Stimulated activated naive CD4-positive, alpha-beta T cell treated with Interleukin-2 at 50 U/mL for 16 hours (primary cell): ENCODE measurements around the gene PIF1.

Source experiments
- DNase-seq: peaks from one replicate; lab custom pipeline; 2025; lab: John Stamatoyannopoulos, UW

PIF1 gene, protein sequence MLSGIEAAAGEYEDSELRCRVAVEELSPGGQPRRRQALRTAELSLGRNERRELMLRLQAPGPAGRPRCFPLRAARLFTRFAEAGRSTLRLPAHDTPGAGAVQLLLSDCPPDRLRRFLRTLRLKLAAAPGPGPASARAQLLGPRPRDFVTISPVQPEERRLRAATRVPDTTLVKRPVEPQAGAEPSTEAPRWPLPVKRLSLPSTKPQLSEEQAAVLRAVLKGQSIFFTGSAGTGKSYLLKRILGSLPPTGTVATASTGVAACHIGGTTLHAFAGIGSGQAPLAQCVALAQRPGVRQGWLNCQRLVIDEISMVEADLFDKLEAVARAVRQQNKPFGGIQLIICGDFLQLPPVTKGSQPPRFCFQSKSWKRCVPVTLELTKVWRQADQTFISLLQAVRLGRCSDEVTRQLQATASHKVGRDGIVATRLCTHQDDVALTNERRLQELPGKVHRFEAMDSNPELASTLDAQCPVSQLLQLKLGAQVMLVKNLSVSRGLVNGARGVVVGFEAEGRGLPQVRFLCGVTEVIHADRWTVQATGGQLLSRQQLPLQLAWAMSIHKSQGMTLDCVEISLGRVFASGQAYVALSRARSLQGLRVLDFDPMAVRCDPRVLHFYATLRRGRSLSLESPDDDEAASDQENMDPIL

DNA sequence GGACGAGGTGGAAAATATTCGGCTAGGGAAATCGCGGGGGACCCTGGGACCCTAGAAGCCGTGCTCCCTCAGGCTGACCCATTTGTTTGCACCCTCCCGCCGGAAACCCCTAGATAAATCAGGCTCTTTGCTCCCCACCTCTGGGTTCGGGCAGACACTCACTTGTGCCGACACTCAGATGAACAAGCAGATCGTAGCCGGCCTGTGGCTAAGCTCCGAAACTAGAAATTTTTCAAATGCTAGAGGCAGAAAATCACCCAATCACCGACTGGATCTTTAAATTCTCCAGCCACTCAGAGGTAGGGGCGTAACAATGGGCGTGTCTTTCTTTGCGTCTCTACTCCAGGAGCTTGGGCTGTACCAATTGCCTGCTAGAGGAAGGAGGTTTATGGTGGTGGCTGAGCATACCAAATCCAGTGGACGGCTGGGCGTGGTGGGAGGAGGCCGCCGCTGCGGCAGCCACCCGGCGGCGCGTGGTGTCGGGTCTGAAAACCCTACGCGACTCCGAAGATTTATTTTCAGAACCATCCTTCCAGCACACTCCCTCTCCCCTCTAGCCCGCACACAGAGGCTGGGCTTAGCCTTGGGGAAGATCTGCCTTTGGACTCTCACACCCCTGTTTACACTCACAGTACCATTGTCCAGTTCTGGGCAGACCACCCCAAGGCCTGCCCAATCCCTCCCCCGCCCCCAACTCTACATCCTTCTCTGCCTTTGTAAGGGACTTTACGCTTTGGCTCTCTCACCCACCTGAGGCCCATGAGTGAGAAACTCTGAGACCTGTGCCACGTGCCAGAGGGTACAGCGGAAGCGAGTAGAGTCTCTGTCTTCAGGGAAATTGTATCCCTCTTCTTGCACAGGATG is at the start of gene PIF1:
TSS of gene PIF1 (minus strand) at position 217 of the 864 bp plus-strand sequence. CDS start 1,312 bp downstream, outside the sequence.
- peak; percentile 88 for DNase-seq

DNA sequence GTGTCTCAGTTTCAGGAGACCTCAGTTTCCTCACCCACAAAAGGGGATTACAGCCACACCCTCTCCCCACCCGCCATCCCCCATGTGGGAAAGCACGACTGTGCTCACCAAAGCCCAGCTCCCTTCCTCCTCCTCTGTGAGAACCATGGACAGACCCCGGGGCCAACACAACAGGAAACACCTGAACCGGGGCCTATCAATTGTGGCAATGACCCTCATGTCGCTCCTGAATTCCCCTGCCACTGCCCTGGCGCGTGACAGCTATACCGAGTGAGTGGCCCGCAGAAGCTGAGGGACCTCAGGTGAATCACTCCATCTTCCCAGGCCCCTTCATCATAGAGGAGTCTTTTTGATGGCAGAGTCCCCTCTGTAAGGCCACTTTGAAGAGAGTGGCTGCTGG is 44.9 kb upstream of the PIF1 start:
- no peak for DNase-seq

DNA sequence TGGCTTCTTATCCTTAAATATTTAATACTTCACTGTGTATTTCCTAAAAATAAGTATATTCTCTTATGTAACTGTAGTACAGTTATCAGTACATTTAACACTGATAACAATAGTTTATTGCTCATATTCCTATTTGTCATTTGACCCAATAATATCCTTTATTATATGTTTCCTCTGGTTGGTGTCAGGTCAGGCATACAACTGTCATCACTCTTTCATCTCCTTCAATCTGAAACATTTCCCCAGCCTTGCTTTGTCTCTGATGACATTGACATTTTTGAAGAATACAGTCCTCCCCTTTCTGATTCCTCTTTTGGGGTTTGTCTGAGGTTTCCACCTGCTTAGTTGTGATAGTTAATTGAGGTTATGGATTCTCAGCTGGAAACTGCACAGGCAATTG is 44.1 kb upstream of the PIF1 start:
- DNase-seq: no peak

DNA sequence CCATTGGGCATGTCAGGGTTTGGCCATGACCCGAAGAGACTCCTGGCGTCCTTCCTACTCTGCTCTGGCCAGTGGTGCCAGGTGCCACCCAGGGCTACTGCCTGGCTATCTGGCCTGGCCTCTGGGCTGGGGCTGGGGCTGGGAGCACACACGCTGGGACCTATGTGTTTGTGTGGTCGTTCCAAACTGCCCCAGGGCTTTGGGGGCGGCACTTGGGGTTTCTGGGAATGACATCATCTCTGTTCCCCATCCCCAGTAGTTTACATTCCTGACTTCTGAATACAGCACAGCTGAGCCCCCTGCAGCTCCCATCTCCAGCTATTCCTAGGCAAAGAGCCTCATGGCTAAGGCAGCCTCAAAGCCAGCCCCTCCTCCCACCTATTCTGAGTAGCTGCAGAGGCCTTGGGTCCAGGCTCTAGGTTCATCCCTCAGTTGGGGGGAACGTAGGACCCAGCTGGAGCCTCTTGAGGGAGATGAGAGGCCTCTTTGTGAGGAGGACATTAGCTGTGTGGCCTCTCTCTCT is 40.6 kb upstream of the PIF1 start:
- no peak for DNase-seq

DNA sequence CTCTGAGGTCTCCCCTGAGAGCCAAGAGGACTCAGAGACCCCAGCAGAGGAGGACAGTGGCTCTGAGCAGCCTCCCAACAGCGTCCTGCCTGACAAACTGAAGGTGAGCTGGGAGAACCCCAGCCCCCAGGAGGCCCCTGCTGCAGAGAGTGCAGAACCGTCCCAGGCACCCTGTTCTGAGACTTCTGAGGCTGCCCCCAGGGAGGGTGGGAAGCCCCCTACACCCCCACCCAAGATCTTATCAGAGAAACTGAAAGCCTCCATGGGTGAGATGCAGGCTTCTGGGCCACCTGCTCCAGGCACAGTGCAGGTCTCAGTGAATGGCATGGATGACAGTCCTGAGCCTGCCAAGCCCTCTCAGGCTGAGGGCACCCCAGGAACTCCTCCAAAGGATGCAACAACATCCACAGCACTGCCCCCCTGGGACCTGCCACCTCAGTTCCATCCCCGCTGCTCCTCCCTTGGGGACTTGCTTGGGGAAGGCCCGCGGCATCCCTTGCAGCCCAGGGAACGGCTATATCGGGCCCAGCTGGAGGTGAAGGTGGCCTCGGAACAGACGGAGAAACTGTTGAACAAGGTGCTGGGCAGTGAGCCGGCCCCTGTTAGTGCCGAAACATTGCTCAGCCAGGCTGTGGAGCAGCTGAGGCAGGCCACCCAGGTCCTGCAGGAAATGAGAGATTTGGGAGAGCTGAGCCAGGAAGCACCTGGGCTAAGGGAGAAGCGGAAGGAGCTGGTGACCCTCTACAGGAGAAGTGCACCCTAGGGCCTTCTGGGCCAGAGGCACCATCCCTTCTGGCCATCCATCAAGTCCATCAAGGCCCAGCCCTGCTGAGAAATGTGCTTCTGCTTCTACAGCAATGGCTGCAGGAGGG is 39.9 kb upstream of the PIF1 start:
- DNase-seq: no peak

DNA sequence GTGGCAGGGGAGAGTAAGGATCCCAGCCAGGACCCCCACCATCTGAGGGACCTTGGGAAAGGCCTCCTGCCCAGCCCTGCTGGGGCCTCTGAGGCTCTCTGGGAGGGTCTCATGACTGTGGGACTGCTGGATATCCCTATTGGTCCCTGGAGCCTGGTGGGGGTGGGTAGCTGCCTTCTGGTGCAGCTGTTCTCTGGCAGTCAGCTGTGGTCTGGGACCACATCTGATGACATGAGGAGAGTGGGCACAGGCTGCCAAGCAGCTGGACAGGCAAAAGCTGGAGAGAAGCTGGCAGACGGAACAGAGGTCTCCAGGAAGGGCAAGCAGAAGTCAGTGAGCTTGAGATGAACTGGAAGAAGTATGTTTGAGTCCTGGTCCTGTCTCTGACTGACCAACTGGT is 38.6 kb upstream of the PIF1 start:
- no peak for DNase-seq

DNA sequence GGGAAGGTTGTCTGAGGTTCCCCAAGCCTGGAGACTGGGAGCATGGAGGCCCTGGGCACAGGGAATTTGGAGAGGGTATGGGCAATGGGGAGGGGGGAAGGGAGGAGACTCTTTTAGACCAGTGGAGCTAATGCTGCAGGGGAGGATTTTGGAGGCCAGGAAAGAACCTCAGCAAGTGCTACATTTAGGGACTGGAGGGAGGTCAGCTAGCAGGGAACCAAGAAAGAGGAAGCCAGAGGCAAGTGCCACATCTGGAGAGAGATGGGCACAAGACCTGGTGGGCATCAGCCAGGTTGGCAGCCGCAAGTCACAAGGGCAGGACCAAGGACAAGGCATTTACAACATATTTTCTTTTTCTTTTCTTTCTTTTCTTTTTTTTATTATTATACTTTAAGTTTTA is 37.0 kb upstream of the PIF1 start:
- no peak for DNase-seq

DNA sequence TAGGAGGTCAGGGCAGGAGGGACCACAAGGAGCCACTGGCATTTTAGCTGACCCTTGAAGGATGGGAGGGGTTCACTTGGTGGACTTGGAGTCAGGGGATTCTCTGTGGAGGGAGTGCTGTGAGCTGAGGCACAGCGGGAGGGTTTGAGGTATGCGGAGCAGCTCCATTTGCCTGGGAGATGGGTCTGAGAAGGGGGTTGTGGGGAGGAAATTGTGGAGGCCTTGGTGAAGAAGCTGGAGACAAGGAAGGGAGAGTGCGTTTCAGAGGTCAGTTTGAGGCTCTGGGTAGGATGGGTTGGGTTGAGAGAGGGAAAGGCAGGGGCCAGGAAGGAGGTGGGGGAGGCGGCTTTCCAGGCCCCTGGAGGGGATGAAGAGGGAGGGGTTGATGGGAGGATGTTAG is 36.5 kb upstream of the PIF1 start:
- DNase-seq: no peak

DNA sequence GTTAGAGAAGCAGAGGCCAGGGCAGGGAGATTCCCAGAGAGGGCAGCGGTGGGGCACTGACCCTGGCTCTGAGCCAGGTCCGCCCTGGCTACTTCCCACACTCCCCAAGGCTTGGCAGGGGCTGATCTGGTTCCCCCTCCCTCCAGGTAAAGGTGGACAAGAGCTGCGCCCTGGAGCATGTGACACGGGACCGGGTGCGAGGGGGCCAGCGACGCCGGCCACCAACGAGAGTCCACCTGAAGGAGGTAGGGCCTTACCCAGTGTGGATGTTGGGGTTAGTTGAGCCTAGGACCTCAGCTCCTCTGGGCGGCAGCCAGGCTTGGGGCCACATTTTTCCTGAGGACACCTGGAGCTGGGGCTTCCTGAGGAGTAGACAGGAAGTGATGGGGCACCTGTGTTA is 35.9 kb upstream of the PIF1 start:
- no peak for DNase-seq

DNA sequence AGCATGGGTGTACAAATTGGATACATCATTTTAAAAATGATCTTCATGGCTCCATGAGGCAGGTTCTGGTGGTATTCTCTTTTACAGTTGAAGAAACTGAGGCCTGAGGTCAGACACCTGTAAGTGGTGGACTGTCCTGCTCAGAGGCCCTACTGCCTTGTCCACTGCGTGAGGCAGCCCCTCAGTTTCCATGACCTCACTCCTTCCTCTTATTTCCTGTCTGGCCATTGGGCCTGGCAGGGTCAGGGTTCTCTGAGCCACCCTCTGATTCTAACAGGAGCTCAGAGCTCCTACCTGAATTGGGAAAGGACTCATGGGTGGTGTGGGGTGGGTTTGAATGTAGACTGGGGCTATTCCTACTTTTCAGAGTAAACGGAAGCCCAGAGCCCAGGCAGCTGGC is 33.8 kb upstream of the PIF1 start:
- no peak for DNase-seq

DNA sequence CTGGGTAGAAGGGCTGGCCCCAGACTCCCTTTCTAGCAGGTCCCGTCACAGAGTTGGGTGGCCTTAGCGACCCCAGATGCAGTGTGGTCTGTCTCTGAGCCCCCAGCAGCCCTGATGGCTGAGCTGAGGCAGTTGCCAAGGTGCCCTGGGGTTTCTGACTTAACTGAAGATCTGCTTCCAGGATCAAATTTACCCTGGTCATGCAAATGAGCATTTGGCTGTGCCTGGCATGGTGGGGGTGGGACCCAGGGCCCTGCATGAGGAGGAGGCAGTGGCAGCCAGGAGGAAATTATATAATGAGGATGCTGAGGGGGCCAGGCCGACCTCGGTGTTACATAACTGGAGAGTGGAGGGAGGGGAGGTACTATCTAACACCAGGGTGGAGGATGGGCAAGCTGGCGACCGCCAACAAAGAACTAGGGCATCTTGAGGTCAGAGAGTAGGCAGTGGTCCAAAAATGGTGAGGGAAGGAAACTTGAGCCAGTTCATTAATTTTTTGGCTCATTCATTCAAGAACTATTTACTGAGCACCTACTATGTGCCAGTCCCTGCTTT is 32.7 kb upstream of the PIF1 start:
- no peak for DNase-seq

DNA sequence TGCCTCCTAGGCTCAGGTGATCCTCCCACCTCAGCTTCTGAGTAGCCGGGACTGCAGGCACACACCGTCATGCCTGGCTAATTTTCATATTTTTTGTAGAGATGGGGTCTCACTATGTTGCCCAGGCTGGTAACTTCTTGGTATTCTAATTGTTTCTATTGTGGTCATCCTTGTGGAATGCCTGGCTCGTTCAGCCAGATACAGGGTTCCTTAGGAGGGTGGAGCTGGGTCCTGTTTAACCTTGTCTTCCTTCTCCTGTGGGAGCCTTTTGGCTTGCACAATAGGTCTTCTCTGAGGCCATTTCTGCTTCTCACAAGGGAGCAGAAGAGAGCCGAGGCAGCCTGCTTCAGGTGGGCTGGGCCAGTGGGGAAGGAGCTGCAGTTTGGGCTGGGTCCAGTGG is 32.0 kb upstream of the PIF1 start:
- DNase-seq: no peak

DNA sequence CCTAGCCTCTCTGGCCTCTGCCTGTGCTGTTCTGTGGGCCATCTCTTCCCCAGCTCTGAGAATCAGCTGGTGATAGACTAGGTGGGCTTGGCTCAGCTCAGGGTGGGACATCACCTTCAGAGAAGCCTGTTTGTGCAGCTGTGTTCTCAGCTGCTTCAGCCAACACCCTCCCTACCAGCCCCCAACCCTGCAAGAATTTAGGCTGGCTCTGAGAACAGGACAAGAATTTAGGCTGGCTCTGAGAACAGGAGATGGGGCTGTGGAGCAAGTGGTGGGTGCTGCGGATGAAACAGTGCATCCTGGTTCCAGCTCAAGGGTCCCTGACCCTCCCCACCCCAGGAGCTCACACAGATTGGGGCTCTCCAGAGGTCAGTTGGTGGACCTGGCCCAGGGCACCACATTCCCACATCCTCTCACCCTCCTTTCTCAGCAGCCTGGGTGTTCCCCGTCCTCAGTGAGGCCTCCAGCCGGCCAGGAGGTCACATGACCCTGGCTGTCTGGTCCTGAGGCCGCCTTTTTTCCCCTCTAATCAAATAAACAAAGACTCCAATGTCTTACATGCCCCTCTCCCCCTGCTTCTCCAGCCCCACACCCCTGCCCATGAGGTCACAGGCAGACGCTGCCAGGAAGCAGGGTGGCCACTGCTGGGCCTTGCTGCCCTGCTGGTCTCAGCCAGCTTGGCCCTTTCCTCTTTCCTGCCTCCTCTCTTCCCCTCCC is 31.1 kb upstream of the PIF1 start:
- no peak for DNase-seq

DNA sequence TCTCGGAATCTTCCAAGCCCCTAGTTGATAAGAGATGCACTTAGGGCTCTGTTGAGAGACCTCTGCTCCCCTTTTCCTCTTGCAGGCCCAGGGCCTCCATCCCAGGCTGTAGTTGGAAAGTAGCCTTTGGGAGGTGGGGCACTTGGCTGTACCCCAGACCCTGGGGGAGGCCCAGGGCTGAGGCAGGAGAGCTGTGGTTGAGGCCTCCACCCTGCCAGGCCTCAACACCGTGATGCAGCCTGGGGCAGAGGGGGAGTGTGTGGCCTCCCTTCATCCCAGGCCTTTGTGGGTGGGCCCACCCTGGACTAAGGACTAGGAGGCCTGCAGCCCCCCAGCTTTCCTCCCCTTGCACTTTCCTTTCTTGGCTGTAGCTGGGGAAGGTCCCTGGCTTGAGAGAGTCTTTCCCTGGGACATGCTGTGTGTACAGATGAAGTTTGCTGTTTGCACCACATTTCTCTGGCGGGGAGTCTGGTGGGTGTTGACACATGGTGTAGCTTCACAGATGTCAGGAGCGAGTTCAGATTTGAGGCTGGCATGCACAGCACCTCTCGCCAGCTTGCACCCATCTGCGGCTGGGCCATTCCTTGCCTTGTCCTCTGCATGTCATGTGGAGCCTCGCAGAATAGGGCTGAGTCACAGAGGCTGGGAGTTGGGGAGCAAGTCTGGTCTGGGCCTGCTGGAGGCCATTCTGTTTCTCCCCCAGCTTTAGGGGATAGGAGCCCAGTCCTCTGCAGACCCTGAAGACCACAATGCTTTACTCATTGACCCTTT is 29.9 kb upstream of the PIF1 start:
- no peak for DNase-seq

DNA sequence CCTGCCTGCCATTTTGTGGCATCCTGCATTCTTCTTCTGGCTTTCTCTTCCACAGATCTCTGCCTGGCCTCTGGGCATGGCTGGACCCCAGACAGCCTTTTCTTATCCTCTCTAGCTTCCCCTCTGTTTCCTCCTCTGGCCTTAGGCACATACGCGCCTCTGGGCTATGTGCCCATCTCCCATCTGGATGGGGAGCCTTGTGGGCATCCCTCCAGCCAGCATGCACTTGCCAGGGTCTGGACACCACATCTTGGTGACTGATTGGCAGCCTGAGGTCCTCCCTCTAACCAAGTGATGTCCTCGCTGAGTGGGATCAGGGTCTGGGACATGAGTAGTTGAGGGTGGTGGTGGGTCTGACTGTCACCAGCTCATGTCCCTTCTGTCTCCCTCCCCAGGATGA is 29.1 kb upstream of the PIF1 start:
- no peak for DNase-seq

DNA sequence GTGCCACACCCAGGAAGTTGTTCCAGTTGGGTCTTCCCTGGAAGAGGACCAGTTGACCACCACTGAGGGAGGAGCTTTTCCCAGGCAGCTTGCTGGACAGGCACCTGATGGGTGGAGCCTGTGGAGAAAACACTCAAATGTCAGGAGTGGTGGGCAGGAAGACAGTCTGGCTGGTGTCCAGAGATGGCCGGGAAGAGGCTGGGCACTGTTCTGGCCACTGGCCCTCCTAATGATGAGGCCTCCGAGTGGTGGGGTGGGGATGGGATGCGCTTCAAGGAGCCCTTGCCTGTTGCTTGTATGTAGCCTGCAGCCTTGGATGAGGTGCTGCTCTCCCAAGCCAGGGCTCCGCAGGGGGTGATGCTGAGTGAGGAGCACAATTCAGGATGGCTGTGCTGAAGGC is 28.6 kb upstream of the PIF1 start:
- DNase-seq: no peak

DNA sequence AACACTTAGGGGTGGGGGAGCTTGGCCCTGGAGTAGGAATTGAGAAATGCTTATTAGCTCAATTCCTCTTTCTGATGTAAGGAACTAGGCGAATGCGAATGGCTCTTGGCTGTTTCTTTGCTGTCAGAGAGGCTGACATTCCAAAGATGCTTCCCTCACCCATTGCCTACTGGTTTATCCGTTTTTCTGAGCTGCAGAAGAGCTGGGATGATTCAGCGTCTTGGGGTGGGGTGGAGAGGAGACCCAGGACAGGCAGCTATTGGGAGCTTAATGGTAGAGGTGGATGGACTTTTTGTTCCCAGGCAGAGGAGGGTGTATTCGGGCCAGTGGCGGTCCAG is 26.0 kb upstream of the PIF1 start:
- DNase-seq: no peak

DNA sequence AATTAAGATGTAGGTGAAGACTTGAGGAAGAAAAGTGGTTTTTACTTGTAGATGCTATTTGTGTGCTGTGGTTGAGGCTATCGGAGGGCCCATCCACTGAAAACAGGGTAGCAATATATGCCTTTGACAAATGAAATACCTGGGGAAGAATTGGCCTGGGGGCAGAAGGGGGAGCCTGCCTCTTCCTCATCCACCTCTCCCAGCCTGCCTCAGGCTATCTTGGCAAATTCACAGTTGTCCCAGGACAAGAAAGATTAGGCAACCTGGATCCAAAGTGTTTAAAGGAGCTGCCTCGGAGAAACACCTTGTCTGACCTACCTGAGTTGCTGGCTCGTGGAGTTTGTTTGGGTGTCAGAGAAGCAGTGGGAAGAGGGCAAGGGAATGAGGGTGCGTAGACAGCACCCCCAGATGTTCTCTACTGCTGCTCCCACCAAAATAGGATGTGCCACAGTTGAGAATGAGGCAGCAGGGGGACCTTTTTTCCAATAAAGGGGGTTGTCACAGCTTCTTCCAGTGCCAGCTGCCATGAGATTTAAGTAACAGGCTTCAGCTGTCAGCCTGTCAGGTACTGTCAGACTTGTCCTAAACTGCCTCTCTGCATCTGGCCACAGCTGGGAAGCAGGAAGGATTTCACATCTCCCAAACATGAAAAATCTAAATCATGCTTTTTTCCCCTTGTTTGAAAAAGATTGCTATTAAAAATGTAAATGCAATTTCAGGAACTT is 25.5 kb upstream of the PIF1 start:
- DNase-seq: no peak
